IMR-90 (cell line): Measurements from ENCODE around the gene PIK3C3.

ENCODE experiments used
- BHLHE40 ChIP-seq: fragments of 150-350 bp; IDR thresholded peaks from 2 replicates; pipeline ENCODE4 v1.6.1; 2016; ENCODE audit warnings: mild to moderate bottlenecking, low read depth, low read length
- CEBPB ChIP-seq: IDR thresholded peaks from 2 replicates; pipeline ENCODE4 v1.6.1; 2012; ENCODE audit warnings: low read depth, low read length, improper control_type of control experiment
- CHD1 ChIP-seq: IDR thresholded peaks from 2 replicates; pipeline ENCODE4 v1.6.1; 2012; ENCODE audit warnings: low read depth, low read length, improper control_type of control experiment
- CTCF ChIP-seq: conservative IDR thresholded peaks from 2 replicates; pipeline ENCODE4 v1.5.1; 2012; ENCODE audit warnings: mild to moderate bottlenecking, low read depth, low read length, improper control_type of control experiment
- MAFK ChIP-seq: IDR thresholded peaks from 2 replicates; pipeline ENCODE4 v1.6.1; 2012; ENCODE audit warnings: low read depth, low read length, improper control_type of control experiment
- MAZ ChIP-seq: IDR thresholded peaks from 2 replicates; pipeline ENCODE4 v1.6.1; 2012; ENCODE audit warnings: low read depth, mild to moderate bottlenecking, low read length, improper control_type of control experiment, moderate library complexity, borderline replicate concordance
- MXI1 ChIP-seq: IDR thresholded peaks from 2 replicates; pipeline ENCODE4 v1.6.1; 2012; ENCODE audit warnings: low read depth, mild to moderate bottlenecking, low read length, moderate library complexity, borderline replicate concordance
- POLR2A ChIP-seq: IDR thresholded peaks from 2 replicates; pipeline ENCODE4 v1.6.1; 2012; ENCODE audit warnings: mild to moderate bottlenecking, low read depth, low read length
- RAD21 ChIP-seq: IDR thresholded peaks from 2 replicates; pipeline ENCODE4 v1.6.1; 2012; ENCODE audit warnings: low read length, improper control_type of control experiment
- RCOR1 ChIP-seq: IDR thresholded peaks from 2 replicates; pipeline ENCODE4 v1.6.1; 2012; ENCODE audit warnings: mild to moderate bottlenecking, low read length, improper control_type of control experiment; ENCODE audit not compliant: insufficient replicate concordance
- RFX5 ChIP-seq: IDR thresholded peaks from 2 replicates; pipeline ENCODE4 v1.8.0; 2012; ENCODE audit warnings: low read depth, mild to moderate bottlenecking, low read length, moderate library complexity
- SMC3 ChIP-seq: fragments of 150-350 bp; IDR thresholded peaks from 2 replicates; pipeline ENCODE4 v1.6.1; 2016; ENCODE audit warnings: low read depth, mild to moderate bottlenecking, antibody characterized with exemption, low read length, moderate library complexity
- USF2 ChIP-seq: fragments of 150-350 bp; IDR thresholded peaks from 2 replicates; pipeline ENCODE4 v1.6.1; 2017; ENCODE audit warnings: mild to moderate bottlenecking, antibody characterized with exemption, low read length, low read depth

- no peak for TF ChIP-seq POLR2A
- no peak for TF ChIP-seq CTCF
- TF ChIP-seq RAD21, result no peak
- no peak for TF ChIP-seq CEBPB
- TF ChIP-seq SMC3, result no peak
- no peak for TF ChIP-seq USF2
- TF ChIP-seq RCOR1, result no peak
- no peak for TF ChIP-seq RFX5
- no peak for TF ChIP-seq MAFK
- no peak for TF ChIP-seq MAZ
- no peak for TF ChIP-seq MXI1
- TF ChIP-seq BHLHE40, result no peak
- TF ChIP-seq CHD1, result no peak
Measured at GRCh38 chr18:42011053-42011452, 56.0 kb downstream of the PIK3C3 start.
